Epidermal melanocyte (primary cell): ENCODE data around the gene LST1.

ENCODE experiments used
- DNase-seq: peaks from one replicate; pipeline ENCODE4 v3.0.0; 2011; ENCODE audit warnings: low spot score; ENCODE audit not compliant: insufficient read length

LST1 gene

GRCh38 chr6:31559958-31560696, 25.9 kb upstream of the LST1 start:
- DNase-seq: no peak

GRCh38 chr6:31560697-31561058, 25.4 kb upstream of the LST1 start:
- DNase-seq: no peak

- no peak for DNase-seq
Measured at GRCh38 chr6:31567531-31568370, 18.3 kb upstream of the LST1 start.

- no peak for DNase-seq
Measured at GRCh38 chr6:31568537-31568961, 17.5 kb upstream of the LST1 start.

GRCh38 chr6:31569861-31570536, 16.1 kb upstream of the LST1 start:
- DNase-seq: no peak

- no peak for DNase-seq
Measured at GRCh38 chr6:31572041-31572911, 13.8 kb upstream of the LST1 start, which contains the start of gene LTA. Gene LTA, plus strand, starts transcription at chr6:31572289. Its CDS starts 454 bp downstream, at chr6:31572743.

- DNase-seq: no peak
Measured at GRCh38 chr6:31573239-31574105, 12.6 kb upstream of the LST1 start.

GRCh38 chr6:31574106-31575061, 11.7 kb upstream of the LST1 start:
- DNase-seq: no peak

GRCh38 chr6:31575335-31575901, 10.7 kb upstream of the LST1 start, which contains the start of gene TNF:
Gene TNF, plus strand, starts transcription at chr6:31575565. Its CDS starts 177 bp downstream, at chr6:31575742.
- no peak for DNase-seq

- no peak for DNase-seq
Measured at GRCh38 chr6:31575952-31576685, 10.0 kb upstream of the LST1 start.

- DNase-seq: no peak
Measured at GRCh38 chr6:31576897-31577578, 9.0 kb upstream of the LST1 start.

GRCh38 chr6:31577579-31577966, 8.5 kb upstream of the LST1 start:
- DNase-seq: no peak

GRCh38 chr6:31578184-31579118, 7.6 kb upstream of the LST1 start:
- DNase-seq: no peak

- no peak for DNase-seq
Measured at GRCh38 chr6:31579119-31579505, 7.0 kb upstream of the LST1 start.

GRCh38 chr6:31579546-31580437, 6.3 kb upstream of the LST1 start:
- no peak for DNase-seq
